GM21619 (cell line): ENCODE data around the gene MYCL.
"Not testable (repeated sequence)": the region's sequence is repeated elsewhere in the genome, so short reads cannot be mapped to it uniquely, and the experiment has no call there.

Source experiments
- ATAC-seq: cut with Tn5 transposase; IDR thresholded peaks from one replicate; pipeline ENCODE4 v1.9.1; 2021; ENCODE audit not compliant: unreplicated experiment

The MYCL gene

GRCh38 chr1:39919545-39919944 lies 17.8 kb upstream of the MYCL start:
- ATAC-seq: no peak

- no peak for ATAC-seq
Measured at GRCh38 chr1:39917825-39918224, 16.1 kb upstream of the MYCL start.

- ATAC-seq: no peak
Measured at GRCh38 chr1:39915499-39916129, 13.9 kb upstream of the MYCL start.

GRCh38 chr1:39913136-39913535 lies 11.4 kb upstream of the MYCL start:
- ATAC-seq: not testable (repeated sequence)

- ATAC-seq: no peak
Measured at GRCh38 chr1:39910263-39910662, 8.5 kb upstream of the MYCL start.

GRCh38 chr1:39908534-39908933 lies 6.8 kb upstream of the MYCL start:
- no peak for ATAC-seq

GRCh38 chr1:39907528-39908453 lies 6.1 kb upstream of the MYCL start:
- ATAC-seq: no peak

- no peak for ATAC-seq
Measured at GRCh38 chr1:39905172-39905571, 3.5 kb upstream of the MYCL start.

GRCh38 chr1:39902460-39902807 lies 717 bp upstream of the MYCL start:
- ATAC-seq: no peak

- peak; percentile 16 for ATAC-seq
Measured at GRCh38 chr1:39901464-39901713, 328 bp downstream of the MYCL start.

- no peak for ATAC-seq
Measured at GRCh38 chr1:39900662-39901463, 854 bp downstream of the MYCL start.

- ATAC-seq: no peak
Measured at GRCh38 chr1:39899611-39900538, 1.8 kb downstream of the MYCL start.

GRCh38 chr1:39898648-39899603 lies 2.8 kb downstream of the MYCL start:
- ATAC-seq: no peak

- ATAC-seq: no peak
Measured at GRCh38 chr1:39898191-39898590, 3.5 kb downstream of the MYCL start.

- ATAC-seq: no peak
Measured at GRCh38 chr1:39896909-39897685, 4.6 kb downstream of the MYCL start.

GRCh38 chr1:39895731-39896480 lies 5.8 kb downstream of the MYCL start:
- no peak for ATAC-seq

GRCh38 chr1:39894884-39895495 lies 6.7 kb downstream of the MYCL start:
- no peak for ATAC-seq
